Measurements from ENCODE around the gene LRRC36. TPM values are rescaled to one million over a fixed set of nuclear protein-coding genes. Genes with fewer than 3 reads are reported as not detected.
A peak's percentile ranks its signal among the peaks of the same experiment; 100 is the strongest.

The LRRC36 gene
- total and polyA plus RNA-seq, 2 experiments from 2014 or later, result 1.2 TPM; not detected in 1

DNA sequence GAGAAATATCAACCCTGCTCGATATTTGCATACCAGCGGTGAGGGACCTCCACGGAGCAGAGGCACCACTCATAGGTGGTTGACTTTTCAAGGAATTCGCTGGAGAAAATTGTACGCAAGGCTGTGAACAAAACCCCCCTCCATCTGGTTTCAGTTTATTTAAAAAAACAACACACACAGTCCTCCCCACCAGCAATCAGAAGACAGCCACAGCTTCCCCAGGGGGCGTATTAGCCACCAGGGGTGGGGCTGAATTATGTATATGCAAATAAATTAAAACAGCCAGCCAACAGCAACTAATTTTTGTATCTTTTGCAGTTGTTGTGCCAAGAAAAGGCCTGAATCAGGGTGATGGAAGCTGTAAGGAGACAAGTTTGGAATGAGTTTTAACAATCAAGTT is 98.4 kb downstream of the LRRC36 start:
- peak overlapping the region; percentile 91 for H3K27ac Mint-ChIP-seq

DNA sequence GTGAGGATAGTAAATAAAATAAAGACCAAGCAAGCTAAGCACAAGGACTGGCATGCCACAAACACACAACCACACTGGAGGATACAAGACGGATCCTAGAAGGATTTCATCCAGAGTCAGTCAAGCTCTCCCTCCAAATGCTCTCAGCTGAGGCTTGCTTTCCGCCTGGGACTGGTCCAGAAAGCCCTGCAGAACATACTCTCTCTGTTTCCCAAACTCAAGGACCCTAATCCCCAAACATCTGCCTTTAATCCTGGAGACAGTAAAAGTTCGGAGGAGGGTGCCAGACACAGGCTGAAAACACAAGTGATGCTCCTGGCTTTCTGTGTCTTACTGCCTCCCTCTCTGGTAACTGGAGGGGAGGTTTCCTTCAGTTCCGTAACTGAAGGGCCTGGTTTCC is 99.0 kb downstream of the LRRC36 start:
- peaks cover 44% of the 10 kb centered on the region for H3K27me3 Mint-ChIP-seq (ENCODE audit: insufficient read depth, low read depth, poor library complexity)
- ATAC-seq, result no peak
- peak overlapping the region; percentile 97; the same call in 1 of the 2 replicates for H3K27ac ChIP-seq (ENCODE audit: low read depth)

More for the DNA sequence above, 98.4 kb downstream of the LRRC36 start:
- H3K27ac ChIP-seq (ENCODE audit: low read depth), result peak overlapping the region; percentile 97
- peaks cover 14% of the 10 kb centered on the region; the same call in 1 of the 2 replicates for H3F3A ChIP-seq (replicated peaks; ENCODE audit: low read depth)
- Mint-ChIP-seq H3K36me3 (ENCODE audit: low read depth) (peaks cover 7% of the 10 kb centered on the region; the same call in 2 of the 3 replicates), H3K9me3 (no peaks in the 10 kb centered on the region; the same call in 2 of the 3 replicates), H3K4me3 (peak overlapping the region; percentile 58), H3K4me1 (peaks cover 72% of the 10 kb centered on the region), H3K27me3 (ENCODE audit: insufficient read depth, low read depth, poor library complexity) (peaks cover 40% of the 10 kb centered on the region)
- H3K4me3 ChIP-seq, result peak overlapping the region; percentile 42
- TF ChIP-seq EZH2 (IDR thresholded peaks at IDR 0.05; ENCODE audit: low read depth, unreplicated experiment) (no peak), POLR2AphosphoS5 (IDR thresholded peaks at IDR 0.05; ENCODE audit: low read depth) (0 out of 2 replicates have a peak, but pooled peaks have one; percentile 18)
- H3K79me2 ChIP-seq (replicated peaks; ENCODE audit: insufficient read depth), result no peaks in the 10 kb centered on the region
- DNase-seq (ENCODE audit: low spot score), result no peak
- H4K20me1 ChIP-seq (replicated peaks; ENCODE audit: insufficient read depth), result no peaks in the 10 kb centered on the region
- peak overlapping the region; percentile 76 for H3K4me2 ChIP-seq
- H3K27me3 ChIP-seq (ENCODE audit: insufficient read depth), result peaks cover 18% of the 10 kb centered on the region
- H3K9me2 ChIP-seq (ENCODE audit: insufficient read depth), result no peaks in the 10 kb centered on the region
- no peak for ATAC-seq
- no peaks in the 10 kb centered on the region for H3K36me3 ChIP-seq (ENCODE audit: insufficient read depth)
- peaks cover 65% of the 10 kb centered on the region for H3K4me1 ChIP-seq (ENCODE audit: insufficient read depth)
- no peak overlapping the region for H2AFZ ChIP-seq

More for the DNA sequence above, 99.0 kb downstream of the LRRC36 start:
- no peaks in the 10 kb centered on the region for H4K20me1 ChIP-seq (replicated peaks; ENCODE audit: insufficient read depth)
- peaks cover 63% of the 10 kb centered on the region for H3K4me1 ChIP-seq (ENCODE audit: insufficient read depth)
- H3K4me3 ChIP-seq, result 0 out of 2 replicates have a peak overlapping the region, but pooled peaks have one; percentile 42
- H3K4me2 ChIP-seq, result peak overlapping the region; percentile 76
- Mint-ChIP-seq H3K36me3 (ENCODE audit: low read depth) (peaks cover 7% of the 10 kb centered on the region; the same call in 2 of the 3 replicates), H3K9me3 (no peaks in the 10 kb centered on the region; the same call in 2 of the 3 replicates), H3K27ac (no peak overlapping the region; the same call in 1 of the 2 replicates), H3K4me1 (peaks cover 74% of the 10 kb centered on the region), H3K4me3 (peak overlapping the region; percentile 58; the same call in 1 of the 3 replicates)
- TF ChIP-seq, protein P1, sequence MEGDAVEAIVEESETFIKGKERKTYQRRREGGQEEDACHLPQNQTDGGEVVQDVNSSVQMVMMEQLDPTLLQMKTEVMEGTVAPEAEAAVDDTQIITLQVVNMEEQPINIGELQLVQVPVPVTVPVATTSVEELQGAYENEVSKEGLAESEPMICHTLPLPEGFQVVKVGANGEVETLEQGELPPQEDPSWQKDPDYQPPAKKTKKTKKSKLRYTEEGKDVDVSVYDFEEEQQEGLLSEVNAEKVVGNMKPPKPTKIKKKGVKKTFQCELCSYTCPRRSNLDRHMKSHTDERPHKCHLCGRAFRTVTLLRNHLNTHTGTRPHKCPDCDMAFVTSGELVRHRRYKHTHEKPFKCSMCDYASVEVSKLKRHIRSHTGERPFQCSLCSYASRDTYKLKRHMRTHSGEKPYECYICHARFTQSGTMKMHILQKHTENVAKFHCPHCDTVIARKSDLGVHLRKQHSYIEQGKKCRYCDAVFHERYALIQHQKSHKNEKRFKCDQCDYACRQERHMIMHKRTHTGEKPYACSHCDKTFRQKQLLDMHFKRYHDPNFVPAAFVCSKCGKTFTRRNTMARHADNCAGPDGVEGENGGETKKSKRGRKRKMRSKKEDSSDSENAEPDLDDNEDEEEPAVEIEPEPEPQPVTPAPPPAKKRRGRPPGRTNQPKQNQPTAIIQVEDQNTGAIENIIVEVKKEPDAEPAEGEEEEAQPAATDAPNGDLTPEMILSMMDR (conservative IDR thresholded peaks at IDR 0.05; ENCODE audit: low read depth in 2 of 2), result no peak
- TF ChIP-seq ZNF331 (CRISPR knock-in tag; IDR thresholded peaks at IDR 0.05; ENCODE audit: low read depth), result no peak
- TF ChIP-seq, protein P2, sequence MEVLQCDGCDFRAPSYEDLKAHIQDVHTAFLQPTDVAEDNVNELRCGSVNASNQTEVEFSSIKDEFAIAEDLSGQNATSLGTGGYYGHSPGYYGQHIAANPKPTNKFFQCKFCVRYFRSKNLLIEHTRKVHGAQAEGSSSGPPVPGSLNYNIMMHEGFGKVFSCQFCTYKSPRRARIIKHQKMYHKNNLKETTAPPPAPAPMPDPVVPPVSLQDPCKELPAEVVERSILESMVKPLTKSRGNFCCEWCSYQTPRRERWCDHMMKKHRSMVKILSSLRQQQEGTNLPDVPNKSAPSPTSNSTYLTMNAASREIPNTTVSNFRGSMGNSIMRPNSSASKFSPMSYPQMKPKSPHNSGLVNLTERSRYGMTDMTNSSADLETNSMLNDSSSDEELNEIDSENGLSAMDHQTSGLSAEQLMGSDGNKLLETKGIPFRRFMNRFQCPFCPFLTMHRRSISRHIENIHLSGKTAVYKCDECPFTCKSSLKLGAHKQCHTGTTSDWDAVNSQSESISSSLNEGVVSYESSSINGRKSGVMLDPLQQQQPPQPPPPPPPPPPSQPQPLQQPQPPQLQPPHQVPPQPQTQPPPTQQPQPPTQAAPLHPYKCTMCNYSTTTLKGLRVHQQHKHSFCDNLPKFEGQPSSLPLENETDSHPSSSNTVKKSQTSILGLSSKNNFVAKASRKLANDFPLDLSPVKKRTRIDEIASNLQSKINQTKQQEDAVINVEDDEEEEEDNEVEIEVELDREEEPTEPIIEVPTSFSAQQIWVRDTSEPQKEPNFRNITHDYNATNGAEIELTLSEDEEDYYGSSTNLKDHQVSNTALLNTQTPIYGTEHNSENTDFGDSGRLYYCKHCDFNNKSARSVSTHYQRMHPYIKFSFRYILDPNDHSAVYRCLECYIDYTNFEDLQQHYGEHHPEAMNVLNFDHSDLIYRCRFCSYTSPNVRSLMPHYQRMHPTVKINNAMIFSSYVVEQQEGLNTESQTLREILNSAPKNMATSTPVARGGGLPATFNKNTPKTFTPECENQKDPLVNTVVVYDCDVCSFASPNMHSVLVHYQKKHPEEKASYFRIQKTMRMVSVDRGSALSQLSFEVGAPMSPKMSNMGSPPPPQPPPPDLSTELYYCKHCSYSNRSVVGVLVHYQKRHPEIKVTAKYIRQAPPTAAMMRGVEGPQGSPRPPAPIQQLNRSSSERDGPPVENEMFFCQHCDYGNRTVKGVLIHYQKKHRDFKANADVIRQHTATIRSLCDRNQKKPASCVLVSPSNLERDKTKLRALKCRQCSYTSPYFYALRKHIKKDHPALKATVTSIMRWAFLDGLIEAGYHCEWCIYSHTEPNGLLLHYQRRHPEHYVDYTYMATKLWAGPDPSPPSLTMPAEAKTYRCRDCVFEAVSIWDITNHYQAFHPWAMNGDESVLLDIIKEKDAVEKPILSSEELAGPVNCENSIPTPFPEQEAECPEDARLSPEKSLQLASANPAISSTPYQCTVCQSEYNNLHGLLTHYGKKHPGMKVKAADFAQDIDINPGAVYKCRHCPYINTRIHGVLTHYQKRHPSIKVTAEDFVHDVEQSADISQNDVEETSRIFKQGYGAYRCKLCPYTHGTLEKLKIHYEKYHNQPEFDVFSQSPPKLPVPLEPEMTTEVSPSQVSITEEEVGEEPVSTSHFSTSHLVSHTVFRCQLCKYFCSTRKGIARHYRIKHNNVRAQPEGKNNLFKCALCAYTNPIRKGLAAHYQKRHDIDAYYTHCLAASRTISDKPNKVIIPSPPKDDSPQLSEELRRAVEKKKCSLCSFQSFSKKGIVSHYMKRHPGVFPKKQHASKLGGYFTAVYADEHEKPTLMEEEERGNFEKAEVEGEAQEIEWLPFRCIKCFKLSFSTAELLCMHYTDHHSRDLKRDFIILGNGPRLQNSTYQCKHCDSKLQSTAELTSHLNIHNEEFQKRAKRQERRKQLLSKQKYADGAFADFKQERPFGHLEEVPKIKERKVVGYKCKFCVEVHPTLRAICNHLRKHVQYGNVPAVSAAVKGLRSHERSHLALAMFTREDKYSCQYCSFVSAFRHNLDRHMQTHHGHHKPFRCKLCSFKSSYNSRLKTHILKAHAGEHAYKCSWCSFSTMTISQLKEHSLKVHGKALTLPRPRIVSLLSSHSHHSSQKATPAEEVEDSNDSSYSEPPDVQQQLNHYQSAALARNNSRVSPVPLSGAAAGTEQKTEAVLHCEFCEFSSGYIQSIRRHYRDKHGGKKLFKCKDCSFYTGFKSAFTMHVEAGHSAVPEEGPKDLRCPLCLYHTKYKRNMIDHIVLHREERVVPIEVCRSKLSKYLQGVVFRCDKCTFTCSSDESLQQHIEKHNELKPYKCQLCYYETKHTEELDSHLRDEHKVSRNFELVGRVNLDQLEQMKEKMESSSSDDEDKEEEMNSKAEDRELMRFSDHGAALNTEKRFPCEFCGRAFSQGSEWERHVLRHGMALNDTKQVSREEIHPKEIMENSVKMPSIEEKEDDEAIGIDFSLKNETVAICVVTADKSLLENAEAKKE (CRISPR knock-in tag; IDR thresholded peaks at IDR 0.05), result no peak
- no peak for TF ChIP-seq CREB1 (CRISPR knock-in tag; IDR thresholded peaks at IDR 0.05; ENCODE audit: low read depth)
- TF ChIP-seq EZH2phosphoT487 (IDR thresholded peaks at IDR 0.05; ENCODE audit: unreplicated experiment), result no peak
- TF ChIP-seq EZH2 (IDR thresholded peaks at IDR 0.05; ENCODE audit: low read depth, unreplicated experiment), result no peak
- peaks cover 13% of the 10 kb centered on the region; the same call in 1 of the 2 replicates for H3F3A ChIP-seq (replicated peaks; ENCODE audit: low read depth)
- no peaks in the 10 kb centered on the region for H3K9me2 ChIP-seq (ENCODE audit: insufficient read depth)
- peaks cover 23% of the 10 kb centered on the region for H3K27me3 ChIP-seq (ENCODE audit: insufficient read depth)
- no peaks in the 10 kb centered on the region for H3K36me3 ChIP-seq (ENCODE audit: insufficient read depth)
- no peaks in the 10 kb centered on the region for H3K79me2 ChIP-seq (replicated peaks; ENCODE audit: insufficient read depth)
- DNase-seq (ENCODE audit: low spot score), result no peak
- H2AFZ ChIP-seq, result no peak overlapping the region
